NCI-H748 treated with DMSO at 0.1 percent for 48 hours (cell line): ENCODE measurements around the gene MUS81.

Source experiments
- DNase-seq: peaks from one replicate; lab custom pipeline; 2025; lab: John Stamatoyannopoulos, UW

Gene MUS81

DNA sequence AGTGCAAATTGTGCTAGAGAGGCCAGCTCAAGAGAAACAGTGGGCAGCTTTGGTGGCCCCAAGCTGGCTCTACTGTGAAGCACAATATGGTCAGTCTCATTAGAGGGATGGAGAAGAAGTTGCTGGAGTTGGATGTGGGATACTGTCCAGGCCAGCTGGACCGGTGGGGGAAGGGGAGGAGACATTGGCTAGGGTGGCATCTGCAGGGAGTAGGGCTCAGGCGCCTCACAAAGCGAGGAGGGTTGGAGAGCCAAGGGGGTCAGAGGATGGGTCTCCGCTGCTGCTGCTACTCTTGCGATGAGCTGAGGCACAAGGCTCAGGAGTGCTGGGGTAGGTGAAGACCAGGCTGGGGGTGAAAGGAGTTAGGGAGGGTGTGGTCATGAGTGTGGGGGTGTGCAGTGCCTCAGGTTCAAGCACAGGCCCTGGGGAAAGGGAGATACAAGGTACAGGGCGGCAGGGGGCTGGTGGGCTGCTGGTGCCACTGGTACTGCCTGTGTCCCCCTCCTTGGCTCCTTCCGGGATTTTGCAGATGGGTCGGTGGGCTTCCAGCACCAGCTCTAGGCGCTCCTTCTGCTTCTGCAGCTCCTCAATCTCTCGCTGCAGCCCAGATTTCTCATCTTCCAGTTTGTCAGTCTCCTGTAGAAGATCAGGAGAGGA lies 32.6 kb downstream of the MUS81 start:
- DNase-seq: no peak

DNA sequence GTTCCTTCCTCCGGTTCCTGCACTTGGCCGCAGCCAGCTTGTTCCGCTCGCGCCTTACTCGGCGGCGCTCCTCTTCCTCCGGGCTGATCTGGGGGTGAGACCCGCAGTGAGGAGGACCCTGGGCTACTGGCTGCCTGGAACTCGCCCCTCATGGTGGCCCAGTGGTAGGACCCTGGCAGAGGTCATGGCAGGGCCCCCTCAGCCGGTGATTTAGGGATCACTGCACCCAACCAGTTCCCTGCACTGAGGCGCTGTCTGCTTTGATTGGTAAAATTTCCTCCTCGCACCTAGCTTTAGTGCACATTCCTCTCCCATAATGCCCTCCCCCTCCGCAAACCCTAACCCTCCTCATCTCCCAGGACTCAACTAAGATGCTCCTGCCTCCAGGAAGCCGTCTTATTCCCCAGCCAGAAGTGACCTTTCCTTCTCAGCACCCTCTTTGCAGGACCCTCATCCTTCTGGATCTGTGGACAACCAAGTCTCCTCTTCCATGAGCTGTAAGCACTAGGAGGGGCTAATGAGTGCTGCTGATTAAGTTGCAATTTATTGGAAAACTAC lies 33.9 kb downstream of the MUS81 start:
- no peak for DNase-seq

- DNase-seq: no peak
Observed at GRCh38 chr11:65895482-65895981, 35.3 kb downstream of the MUS81 start.

DNA sequence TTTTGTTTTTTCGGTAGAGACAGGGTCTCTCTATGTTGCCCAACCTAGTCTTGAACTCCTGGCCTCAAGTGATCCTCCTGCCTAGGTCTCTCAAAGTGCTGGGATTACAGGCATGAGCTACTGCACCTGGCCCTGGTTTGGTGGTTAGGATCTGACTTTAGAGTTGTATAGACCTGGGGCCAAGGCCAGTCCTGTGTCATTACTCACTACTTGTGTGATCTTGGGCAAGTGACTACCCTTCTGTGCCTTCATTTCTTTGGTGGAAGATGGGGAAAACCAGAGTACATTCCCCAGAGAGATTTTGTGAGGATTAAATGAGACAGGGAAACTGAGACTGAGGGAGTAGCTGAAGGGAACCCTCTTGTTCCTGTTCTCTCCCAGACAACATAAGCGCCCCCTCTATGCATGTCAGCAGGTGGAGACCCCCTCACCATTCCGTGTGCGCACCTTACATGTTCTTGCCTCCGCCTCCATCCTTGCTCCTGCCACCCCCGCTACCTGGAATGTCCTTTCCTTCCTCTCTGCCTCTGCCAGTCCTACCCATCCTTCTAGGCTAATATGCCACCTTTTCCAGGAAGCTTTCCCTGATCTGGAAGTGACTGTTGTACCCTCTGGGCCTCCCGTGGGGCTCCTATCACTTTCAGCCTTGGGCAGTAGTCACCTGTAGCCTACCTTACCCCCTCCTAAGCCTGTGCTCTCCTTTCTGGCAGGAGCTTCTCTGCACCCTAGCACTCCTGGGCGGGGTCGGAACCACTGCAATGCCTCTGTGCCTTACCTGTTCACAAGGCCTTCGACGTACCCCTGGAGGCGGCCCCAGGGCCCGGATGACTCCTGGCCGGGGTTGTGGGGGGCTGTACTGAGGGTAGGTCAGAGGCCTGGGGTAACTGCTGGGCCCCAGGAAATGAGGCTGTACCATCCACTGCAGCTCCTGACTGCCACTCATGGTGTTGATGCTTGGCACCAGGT lies 36.1 kb downstream of the MUS81 start:
- no peak for DNase-seq

- no peak for DNase-seq
Observed at GRCh38 chr11:65897020-65897471, 36.8 kb downstream of the MUS81 start.

- DNase-seq: no peak
Observed at GRCh38 chr11:65898656-65899355, 38.6 kb downstream of the MUS81 start.

DNA sequence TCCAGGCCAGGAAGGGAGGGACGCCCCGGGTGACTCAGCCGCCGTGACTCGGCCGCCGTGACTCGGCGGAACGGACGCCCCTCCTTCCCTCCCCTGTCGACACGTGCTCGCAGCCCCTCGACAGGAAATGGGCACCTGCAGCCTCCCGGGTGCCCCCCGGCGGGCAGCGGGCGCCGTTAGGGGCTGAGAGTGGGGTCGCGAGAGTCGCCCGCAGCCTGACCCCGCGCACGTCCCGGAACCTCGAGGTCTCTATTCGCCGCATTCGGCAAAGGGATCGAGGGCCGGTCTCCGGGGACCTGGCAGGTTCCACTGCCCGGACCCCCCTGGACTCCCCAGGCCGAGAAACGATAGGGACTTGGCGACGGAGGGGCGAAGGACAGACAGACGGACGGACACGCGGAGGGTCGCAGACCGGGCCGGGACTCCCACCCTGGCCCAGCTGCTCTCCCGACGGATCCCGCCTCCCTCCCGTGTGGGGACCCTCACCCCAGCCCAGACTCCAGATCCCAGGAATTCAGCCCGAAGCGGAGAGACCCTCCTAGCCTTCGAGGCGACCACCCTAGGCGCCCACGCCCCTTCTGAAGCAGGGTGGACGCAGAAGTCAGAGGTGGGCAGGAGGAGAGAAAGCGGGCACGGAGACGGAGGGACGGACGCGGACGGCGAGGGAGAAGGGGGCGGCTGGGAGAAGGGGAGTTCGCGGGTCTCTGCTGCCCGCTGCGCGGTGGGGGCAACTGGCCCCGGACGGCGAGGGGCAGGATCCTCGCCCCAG lies 39.3 kb downstream of the MUS81 start:
- no peak for DNase-seq

- DNase-seq: peak; percentile 61
Observed at GRCh38 chr11:65900125-65900898, 40.1 kb downstream of the MUS81 start, which contains the start of gene FOSL1. FOSL1 (minus strand) TSS chr11:65900388; CDS start chr11:65900339, 49 bp downstream.

GRCh38 chr11:65900899-65901180 lies 40.6 kb downstream of the MUS81 start:
- DNase-seq: no peak

GRCh38 chr11:65903068-65903481 lies 42.8 kb downstream of the MUS81 start:
- DNase-seq: no peak

DNA sequence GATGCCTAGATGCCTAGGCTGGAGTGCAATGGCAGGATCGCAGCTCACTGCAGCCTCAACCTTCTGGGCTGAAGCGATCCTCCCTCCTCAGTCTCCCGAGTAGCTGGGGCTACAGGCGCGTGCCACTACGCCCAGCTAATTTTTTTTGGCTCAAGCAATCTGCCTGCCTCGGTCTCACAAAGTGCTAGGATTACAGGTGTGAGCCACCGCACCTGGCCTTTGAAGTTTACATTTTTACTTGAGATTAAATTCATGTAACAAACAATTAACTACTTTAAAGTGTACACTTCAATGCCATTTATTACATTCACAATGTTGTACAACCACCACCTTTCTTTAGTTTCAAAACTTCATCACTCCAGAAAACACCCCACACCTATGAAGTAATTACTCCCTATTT lies 43.5 kb downstream of the MUS81 start:
- DNase-seq: no peak

GRCh38 chr11:65906602-65907001 lies 46.4 kb downstream of the MUS81 start:
- DNase-seq: no peak

DNA sequence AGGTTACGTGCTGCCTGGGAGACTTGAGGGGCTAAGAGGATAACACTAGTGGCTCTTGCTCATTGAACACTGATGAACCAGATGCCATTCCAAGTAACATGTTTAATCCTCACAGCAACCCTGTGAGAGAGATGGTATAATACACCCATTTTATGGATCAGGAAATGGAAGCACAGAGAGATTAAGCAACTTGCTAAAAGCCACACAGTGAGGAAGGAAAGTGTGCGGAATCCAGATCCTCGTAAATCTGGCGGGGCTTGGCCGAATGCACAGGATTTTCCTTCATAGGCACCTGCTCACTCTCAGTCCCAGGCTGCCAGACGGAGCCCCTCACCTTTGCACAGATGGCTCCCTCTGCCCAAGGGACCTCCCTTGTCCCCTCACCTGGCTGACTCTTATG lies 47.6 kb downstream of the MUS81 start:
- no peak for DNase-seq

- DNase-seq: no peak
Observed at GRCh38 chr11:65911682-65912568, 51.7 kb downstream of the MUS81 start.

DNA sequence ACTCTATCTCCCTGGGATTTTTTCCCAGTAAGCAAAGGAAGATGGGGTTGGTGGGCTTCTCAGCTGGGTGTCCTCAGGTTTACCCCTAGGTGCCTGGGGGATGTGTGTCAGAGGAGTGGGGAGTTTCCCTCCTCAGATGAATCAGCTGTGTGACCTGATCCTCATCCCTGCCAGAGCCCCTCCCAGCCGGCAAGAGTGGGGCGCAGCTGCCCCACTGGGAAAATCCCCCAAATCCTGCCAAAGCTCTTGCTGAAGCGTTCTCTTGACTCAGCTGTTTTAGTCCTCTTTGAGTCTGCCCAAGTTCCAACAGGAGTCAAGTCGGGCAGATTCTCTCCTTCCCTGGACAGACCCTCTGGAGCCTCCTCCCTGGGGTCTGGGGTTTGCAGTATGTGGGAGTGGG lies 52.6 kb downstream of the MUS81 start:
- DNase-seq: no peak

DNA sequence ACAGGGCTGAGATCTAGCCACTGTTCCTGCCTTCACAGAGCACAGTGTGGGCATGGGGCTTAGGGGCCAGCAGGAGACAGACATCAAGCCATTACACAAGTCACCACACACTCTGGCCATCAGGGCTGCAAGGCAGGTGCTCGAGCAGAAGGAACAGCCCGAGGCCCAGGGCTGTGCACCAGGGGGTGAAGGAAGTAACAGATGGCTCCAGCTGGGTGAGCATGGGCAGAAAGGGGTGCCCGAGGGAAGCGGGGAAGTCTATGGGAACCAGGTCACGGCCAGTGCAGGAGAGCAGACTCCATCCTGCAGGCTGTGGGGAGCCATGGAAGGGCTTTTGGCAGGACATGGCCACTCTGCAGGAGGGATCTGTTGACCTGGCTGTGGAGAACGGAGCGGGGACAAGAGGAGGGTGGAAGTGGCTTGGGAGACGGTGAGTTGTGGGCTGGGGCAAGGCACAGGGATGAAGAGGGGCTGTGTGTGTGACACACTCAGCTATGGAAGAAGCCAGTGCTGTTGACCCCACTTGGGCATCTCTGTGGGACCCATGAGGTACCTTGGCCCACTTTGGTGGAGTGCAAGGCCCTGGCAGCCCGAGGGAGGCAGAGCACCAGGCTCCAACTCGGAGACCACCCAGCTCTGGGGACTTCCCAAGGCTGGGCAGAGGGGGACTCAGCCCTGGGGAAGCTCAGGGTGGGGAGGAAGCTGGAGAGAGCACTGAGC lies 55.0 kb downstream of the MUS81 start:
- no peak for DNase-seq

- no peak for DNase-seq
Observed at GRCh38 chr11:65915821-65916251, 55.6 kb downstream of the MUS81 start.
